ENCODE results near the gene PIP4K2B. TPM values are rescaled to one million over a fixed set of nuclear protein-coding genes. Genes with fewer than 3 reads are reported as not detected.
A peak's percentile ranks its signal among the peaks of the same experiment; 100 is the strongest.

Gene PIP4K2B
- total RNA-seq, 2 donors from 2014 or later = 74.3 to 91.6 TPM

DNA sequence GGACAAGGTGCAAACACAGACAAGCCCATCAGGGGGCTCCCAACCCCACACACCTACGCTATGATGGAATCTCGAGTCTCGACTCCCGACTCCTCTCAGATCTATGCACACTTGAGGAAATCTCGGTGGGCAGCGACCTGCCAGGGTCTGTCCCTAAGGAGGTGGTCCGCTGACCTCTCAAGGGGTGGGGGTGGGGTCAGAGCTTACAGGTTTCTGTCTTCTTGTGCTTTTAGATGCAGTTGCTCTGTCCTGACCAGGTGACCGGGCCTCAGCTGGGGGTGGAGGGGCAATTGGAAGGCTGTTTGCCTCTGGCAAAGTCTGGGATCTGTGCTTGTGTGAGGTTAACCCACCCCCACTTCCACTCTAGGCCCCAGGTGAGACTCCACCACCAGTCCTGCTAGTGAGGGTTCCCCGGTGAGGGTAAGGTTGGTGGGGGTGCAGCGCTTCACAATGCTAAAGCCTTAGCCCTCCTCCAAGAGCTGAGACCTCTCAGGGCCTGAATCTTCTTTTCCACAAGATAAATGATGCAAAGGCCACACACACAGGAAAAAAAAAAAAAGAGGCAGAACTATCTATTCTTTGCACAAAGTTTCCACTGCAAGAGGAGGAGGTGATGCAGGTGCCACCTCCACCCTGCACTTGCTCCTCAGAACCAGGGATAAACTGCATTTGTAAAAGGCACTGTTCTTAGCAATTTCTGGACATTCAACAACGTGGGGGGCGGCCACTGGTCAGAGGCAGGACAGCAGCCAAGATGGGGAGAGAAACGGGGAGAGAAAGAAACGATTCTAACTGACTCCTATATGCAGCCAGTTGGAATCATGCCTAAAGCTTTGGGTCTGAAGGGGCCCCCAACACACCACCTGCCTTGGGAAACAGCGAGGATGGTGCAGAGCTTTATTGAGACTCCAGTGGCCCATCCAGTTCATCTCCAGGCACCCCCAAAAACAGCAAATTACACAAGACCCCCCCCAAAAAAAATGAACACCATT lies 65.1 kb downstream of the PIP4K2B start:
- Mint-ChIP-seq H3K9me3 (no peaks in the 10 kb centered on the region), H3K4me3 (no peak overlapping the region), H3K27me3 (ENCODE audit: insufficient read depth) (no peaks in the 10 kb centered on the region), H3K36me3 (ENCODE audit: low read depth) (peaks cover 45% of the 10 kb centered on the region), H3K27ac (peak overlapping the region; percentile 32), H3K4me1 (peaks cover 11% of the 10 kb centered on the region)
- no peak overlapping the region for H3K4me3 ChIP-seq (ENCODE audit: low read length)
- no peak overlapping the region for H3K9ac ChIP-seq (ENCODE audit: extremely low read depth, low read length, poor library complexity, severe bottlenecking)
- TF ChIP-seq, protein P1, sequence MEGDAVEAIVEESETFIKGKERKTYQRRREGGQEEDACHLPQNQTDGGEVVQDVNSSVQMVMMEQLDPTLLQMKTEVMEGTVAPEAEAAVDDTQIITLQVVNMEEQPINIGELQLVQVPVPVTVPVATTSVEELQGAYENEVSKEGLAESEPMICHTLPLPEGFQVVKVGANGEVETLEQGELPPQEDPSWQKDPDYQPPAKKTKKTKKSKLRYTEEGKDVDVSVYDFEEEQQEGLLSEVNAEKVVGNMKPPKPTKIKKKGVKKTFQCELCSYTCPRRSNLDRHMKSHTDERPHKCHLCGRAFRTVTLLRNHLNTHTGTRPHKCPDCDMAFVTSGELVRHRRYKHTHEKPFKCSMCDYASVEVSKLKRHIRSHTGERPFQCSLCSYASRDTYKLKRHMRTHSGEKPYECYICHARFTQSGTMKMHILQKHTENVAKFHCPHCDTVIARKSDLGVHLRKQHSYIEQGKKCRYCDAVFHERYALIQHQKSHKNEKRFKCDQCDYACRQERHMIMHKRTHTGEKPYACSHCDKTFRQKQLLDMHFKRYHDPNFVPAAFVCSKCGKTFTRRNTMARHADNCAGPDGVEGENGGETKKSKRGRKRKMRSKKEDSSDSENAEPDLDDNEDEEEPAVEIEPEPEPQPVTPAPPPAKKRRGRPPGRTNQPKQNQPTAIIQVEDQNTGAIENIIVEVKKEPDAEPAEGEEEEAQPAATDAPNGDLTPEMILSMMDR (conservative IDR thresholded peaks at IDR 0.05) = peak; percentile 56
- H3K9me3 ChIP-seq (ENCODE audit: control insufficient read depth, low read length) = no peaks in the 10 kb centered on the region
- H3K27ac ChIP-seq (ENCODE audit: low read depth, low read length) = no peak overlapping the region
- peaks cover 3% of the 10 kb centered on the region for H3K4me1 ChIP-seq (ENCODE audit: control insufficient read depth, insufficient read depth, low read length)
- peaks cover 56% of the 10 kb centered on the region for H3K36me3 ChIP-seq (ENCODE audit: control insufficient read depth, insufficient read depth, low read length)
- H3K27me3 ChIP-seq (ENCODE audit: control insufficient read depth, insufficient read depth, low read length, poor library complexity, severe bottlenecking) = no peaks in the 10 kb centered on the region
- whole genome bisulfite sequencing, 2 experiments (ENCODE audit: insufficient coverage in 1 of 2, insufficient read length in 1 of 2) = 83 to 87% methylated on average over 7 to 15 of the region's 15 CpGs
- peak; percentile 83 for DNase-seq

DNA sequence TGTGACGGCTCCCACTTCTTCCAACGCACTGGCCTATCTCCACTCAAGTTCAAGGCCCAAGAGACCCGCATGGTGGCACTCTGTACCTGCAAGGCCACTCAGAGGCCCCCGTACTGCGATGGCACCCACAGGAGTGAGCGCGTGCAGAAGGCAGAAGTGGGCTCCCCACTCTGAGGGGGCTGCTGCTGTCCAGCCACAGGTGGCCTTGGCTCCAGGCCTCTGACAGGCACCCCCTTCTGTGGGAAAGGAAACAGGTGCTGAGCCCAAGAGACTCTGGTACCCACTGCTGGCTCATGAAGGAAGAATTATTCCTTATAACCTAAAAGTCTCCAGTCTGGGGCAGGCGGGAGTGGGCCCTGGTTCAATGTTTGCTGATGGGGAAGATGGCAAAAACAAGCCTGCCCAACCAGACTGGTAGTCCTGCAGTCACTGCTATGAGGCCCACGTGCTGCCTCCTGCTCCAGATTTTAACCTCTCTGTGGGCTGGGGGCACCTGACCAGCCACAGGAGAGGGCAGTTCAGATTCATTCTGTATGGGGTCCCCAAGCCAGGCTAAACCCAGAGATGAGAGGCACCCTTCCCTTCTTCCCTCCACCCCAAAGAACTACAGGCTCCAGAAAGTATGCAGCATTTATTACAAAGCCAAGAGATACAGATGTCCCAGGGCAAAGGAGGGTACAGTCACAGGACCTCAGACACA lies 65.9 kb downstream of the PIP4K2B start:
- Histone ChIP-seq H3K4me1 (ENCODE audit: control insufficient read depth, insufficient read depth, low read length) (peaks cover 3% of the 10 kb centered on the region), H3K9ac (ENCODE audit: extremely low read depth, low read length, poor library complexity, severe bottlenecking) (no peak overlapping the region), H3K4me3 (ENCODE audit: low read length) (no peak overlapping the region), H3K27me3 (ENCODE audit: control insufficient read depth, insufficient read depth, low read length, poor library complexity, severe bottlenecking) (no peaks in the 10 kb centered on the region), H3K9me3 (ENCODE audit: control insufficient read depth, low read length) (no peaks in the 10 kb centered on the region), H3K27ac (ENCODE audit: low read depth, low read length) (no peak overlapping the region), H3K36me3 (ENCODE audit: control insufficient read depth, insufficient read depth, low read length) (peaks cover 48% of the 10 kb centered on the region)
- no peak for DNase-seq
- TF ChIP-seq, protein P1 (conservative IDR thresholded peaks at IDR 0.05) = no peak
- Mint-ChIP-seq H3K4me3 (no peak overlapping the region), H3K27me3 (ENCODE audit: insufficient read depth) (peaks cover 2% of the 10 kb centered on the region), H3K27ac (peak overlapping the region; percentile 46), H3K9me3 (no peaks in the 10 kb centered on the region), H3K36me3 (ENCODE audit: low read depth) (peaks cover 37% of the 10 kb centered on the region), H3K4me1 (peaks cover 11% of the 10 kb centered on the region)
- WGBS, 2 experiments (ENCODE audit: insufficient coverage in 1 of 2, insufficient read length in 1 of 2) = 89% methylated on average over 8 to 9 of the region's 9 CpGs

DNA sequence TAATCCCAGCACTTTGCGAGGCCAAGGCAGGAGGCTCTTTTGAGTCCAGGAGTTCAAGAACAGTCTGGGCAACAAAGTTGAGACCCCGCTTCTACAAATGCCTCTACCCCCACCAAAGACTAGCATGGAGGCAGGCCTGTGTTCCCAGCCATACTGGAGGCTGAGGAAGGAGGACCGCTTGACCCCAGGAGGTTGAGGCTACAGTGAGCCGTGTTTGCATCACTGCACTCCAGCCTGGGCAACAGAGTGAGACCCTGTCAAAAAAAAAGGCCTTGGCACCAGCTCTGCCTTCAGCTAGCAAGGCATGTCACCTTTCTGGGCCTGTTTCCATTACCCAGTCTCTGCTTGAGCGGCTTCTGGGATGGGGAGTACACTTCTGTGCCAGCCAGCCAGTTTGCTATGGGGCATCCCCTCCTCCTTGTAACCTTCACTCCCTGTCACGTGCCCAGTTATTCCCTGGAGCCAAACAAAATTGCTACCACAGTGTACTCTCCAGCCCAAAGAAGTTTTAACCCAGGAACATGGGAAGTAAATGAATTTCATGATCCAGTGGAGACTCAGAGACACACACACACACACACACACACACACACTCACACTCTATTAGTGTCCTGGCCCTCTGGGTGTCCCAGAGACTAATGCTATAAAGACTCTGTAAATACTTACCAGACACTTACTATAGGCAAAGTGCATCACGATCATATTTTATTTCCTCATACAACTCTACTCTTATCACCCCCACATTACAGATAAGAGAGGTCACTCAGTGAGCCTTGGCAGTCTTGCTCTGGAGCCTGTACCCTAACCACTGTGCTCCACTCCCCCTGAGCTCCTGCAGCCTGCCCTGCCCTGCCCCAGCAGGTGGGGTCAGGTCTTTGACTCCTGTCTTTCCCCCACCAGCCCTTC lies 66.7 kb downstream of the PIP4K2B start:
- Mint-ChIP-seq H3K9me3 (no peaks in the 10 kb centered on the region), H3K4me3 (no peak overlapping the region), H3K27ac (peak overlapping the region; percentile 39), H3K4me1 (peaks cover 11% of the 10 kb centered on the region), H3K27me3 (ENCODE audit: insufficient read depth) (peaks cover 4% of the 10 kb centered on the region), H3K36me3 (ENCODE audit: low read depth) (peaks cover 29% of the 10 kb centered on the region)
- peak; percentile 42 for DNase-seq
- Histone ChIP-seq H3K9ac (ENCODE audit: extremely low read depth, low read length, poor library complexity, severe bottlenecking) (no peak overlapping the region), H3K27me3 (ENCODE audit: control insufficient read depth, insufficient read depth, low read length, poor library complexity, severe bottlenecking) (no peaks in the 10 kb centered on the region), H3K4me3 (ENCODE audit: low read length) (no peak overlapping the region), H3K9me3 (ENCODE audit: control insufficient read depth, low read length) (no peaks in the 10 kb centered on the region), H3K36me3 (ENCODE audit: control insufficient read depth, insufficient read depth, low read length) (peaks cover 41% of the 10 kb centered on the region), H3K27ac (ENCODE audit: low read depth, low read length) (no peak overlapping the region), H3K4me1 (ENCODE audit: control insufficient read depth, insufficient read depth, low read length) (peaks cover 3% of the 10 kb centered on the region)
- WGBS, 2 experiments (ENCODE audit: insufficient coverage in 1 of 2, insufficient read length in 1 of 2) = 94 to 98% methylated on average over 6 to 7 of the region's 7 CpGs
- TF ChIP-seq, protein P1 (conservative IDR thresholded peaks at IDR 0.05) = no peak
